GM12891 (cell line): ENCODE data around the gene LANCL3.
"Not testable (repeated sequence)": the region's sequence is repeated elsewhere in the genome, so short reads cannot be mapped to it uniquely, and the experiment has no call there.

ENCODE experiments used
- POLR2A ChIP-seq: IDR thresholded peaks from 2 replicates; pipeline ENCODE4 v1.6.1; 2011; ENCODE audit warnings: low read depth, low read length, control low read depth
- POLR2AphosphoS5 ChIP-seq: IDR thresholded peaks from 2 replicates; pipeline ENCODE4 v1.6.1; 2011; ENCODE audit warnings: low read depth, low read length, control low read depth
- SPI1 ChIP-seq: IDR thresholded peaks from 2 replicates; pipeline ENCODE4 v1.6.1; 2011; ENCODE audit warnings: low read depth, low read length, control low read depth
- TAF1 ChIP-seq: IDR thresholded peaks from 2 replicates; pipeline ENCODE4 v1.6.1; 2011; ENCODE audit warnings: low read depth, low read length, control low read depth

GRCh38 chrX:37549619-37550018, 21.8 kb upstream of the LANCL3 start:
- TF ChIP-seq POLR2AphosphoS5, POLR2A, TAF1, SPI1: not testable (repeated sequence)
